GM12873 (cell line): ENCODE results near the gene ERP27.

ENCODE experiments used
- CTCF ChIP-seq: IDR thresholded peaks from 2 replicates; pipeline ENCODE4 v1.5.1; 2012; ENCODE audit warnings: low read depth, mild to moderate bottlenecking, moderate library complexity, low read length, control low read depth; ENCODE audit not compliant: insufficient read depth; ENCODE audit errors: missing control alignments

Gene ERP27

DNA sequence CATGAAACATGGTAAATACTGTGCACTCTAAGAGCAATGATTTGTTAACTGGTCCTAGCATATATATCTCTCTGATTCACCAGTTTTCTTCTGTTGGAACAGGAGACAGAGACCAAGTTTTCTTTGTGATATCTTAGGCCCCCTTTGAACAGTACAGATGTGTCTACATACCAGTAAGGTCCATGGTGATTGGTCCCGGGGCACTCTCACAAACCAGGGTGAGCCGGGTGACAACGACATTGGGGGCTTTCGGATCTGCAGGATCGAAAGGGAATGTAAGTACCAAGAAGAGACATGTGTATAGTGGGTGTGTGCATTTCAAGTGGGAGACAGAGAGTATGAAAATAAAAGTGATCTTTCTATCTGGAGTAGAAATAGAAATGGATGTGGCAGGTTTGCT lies 11.3 kb upstream of the ERP27 start:
- no peak for TF ChIP-seq CTCF

- TF ChIP-seq CTCF, result no peak
These were observed 10.3 kb upstream of the ERP27 start for GRCh38 chr12:14948672-14949071.

- TF ChIP-seq CTCF, result no peak
These were observed 8.5 kb upstream of the ERP27 start for GRCh38 chr12:14946861-14947260.

DNA sequence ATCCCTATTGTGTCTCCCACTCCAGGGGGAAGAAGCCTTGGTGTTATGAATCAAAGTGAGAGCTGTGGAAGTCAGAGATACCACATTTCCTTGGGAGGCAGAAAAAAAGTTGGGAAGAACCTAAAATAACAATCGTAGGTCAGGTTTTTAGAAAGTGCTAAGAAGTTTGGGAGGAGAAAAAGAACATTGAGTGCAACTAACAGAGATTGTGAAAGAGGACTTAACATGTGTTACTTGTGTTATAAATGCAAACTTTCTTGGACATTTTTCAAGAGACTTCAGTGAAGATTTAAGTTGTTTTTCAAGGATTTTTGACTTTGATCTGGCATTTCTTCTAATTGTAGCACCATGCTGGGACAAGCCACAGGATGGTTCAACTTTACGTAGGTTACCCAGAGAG lies 7.8 kb upstream of the ERP27 start:
- TF ChIP-seq CTCF, result no peak

- no peak for TF ChIP-seq CTCF
These were observed 4.0 kb upstream of the ERP27 start for GRCh38 chr12:14942196-14942931.

- TF ChIP-seq CTCF, result no peak
These were observed 3.0 kb upstream of the ERP27 start for GRCh38 chr12:14941369-14941768.

DNA sequence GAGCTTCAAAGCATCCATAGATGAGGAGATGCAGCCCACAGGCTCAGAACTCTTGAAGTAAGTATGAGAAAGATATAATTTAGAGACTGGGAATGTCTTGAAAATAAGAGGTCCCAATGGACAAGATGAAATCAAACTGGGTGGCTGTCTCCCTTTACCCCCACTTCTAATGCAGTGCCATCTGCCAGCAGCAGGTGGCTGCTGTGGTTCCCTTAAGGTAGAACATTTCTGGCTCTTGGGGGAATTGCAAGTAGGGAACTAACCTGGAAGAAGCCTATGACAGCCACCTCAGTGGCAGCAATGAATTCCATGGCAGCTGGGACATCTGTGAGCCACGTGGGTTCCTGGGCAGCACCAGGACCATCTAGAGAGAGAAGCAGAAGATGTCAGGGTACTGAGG lies 648 bp downstream of the ERP27 start:
- TF ChIP-seq CTCF, result peak; percentile 60
